Neural cell (in vitro differentiated cells): Measurements from ENCODE around the gene UBN2.

Experiments used
- CTCF ChIP-seq: fragments of 450-650 bp; IDR thresholded peaks from 2 replicates; pipeline ENCODE4 v1.5.1; 2014; ENCODE audit warnings: antibody characterized with exemption, mild to moderate bottlenecking, moderate library complexity; ENCODE audit not compliant: poor library complexity, severe bottlenecking
- EZH2 ChIP-seq: fragments of 200-600, 300-800 bp; shearing (Covaris generic), sonication (generic); IDR thresholded peaks from 2 replicates; pipeline ENCODE4 v1.6.1; 2014; ENCODE audit warnings: antibody characterized with exemption, low read length, borderline replicate concordance, mild to moderate bottlenecking; ENCODE audit not compliant: insufficient read depth, poor library complexity, severe bottlenecking
- MXI1 ChIP-seq: fragments of 450-650 bp; conservative IDR thresholded peaks from 2 replicates; pipeline ENCODE4 v1.6.1; 2014; ENCODE audit warnings: antibody characterized with exemption, mild to moderate bottlenecking; ENCODE audit not compliant: poor library complexity, severe bottlenecking
- POLR2AphosphoS5 ChIP-seq: IDR thresholded peaks from 2 replicates; pipeline ENCODE4 v1.6.1; 2012
- RAD21 ChIP-seq: fragments of 450-650 bp; conservative IDR thresholded peaks from 2 replicates; pipeline ENCODE4 v1.6.1; 2014; ENCODE audit warnings: antibody characterized with exemption, mild to moderate bottlenecking, moderate library complexity
- REST ChIP-seq: IDR thresholded peaks from 2 replicates; pipeline ENCODE4 v1.6.1; 2012; ENCODE audit warnings: borderline replicate concordance
- SMC3 ChIP-seq: fragments of 450-650 bp; conservative IDR thresholded peaks from 2 replicates; pipeline ENCODE4 v1.6.1; 2014; ENCODE audit warnings: antibody characterized with exemption, mild to moderate bottlenecking, moderate library complexity; ENCODE audit not compliant: poor library complexity
- TAF1 ChIP-seq: IDR thresholded peaks from 2 replicates; pipeline ENCODE4 v1.6.1; 2012; ENCODE audit warnings: low read depth

DNA sequence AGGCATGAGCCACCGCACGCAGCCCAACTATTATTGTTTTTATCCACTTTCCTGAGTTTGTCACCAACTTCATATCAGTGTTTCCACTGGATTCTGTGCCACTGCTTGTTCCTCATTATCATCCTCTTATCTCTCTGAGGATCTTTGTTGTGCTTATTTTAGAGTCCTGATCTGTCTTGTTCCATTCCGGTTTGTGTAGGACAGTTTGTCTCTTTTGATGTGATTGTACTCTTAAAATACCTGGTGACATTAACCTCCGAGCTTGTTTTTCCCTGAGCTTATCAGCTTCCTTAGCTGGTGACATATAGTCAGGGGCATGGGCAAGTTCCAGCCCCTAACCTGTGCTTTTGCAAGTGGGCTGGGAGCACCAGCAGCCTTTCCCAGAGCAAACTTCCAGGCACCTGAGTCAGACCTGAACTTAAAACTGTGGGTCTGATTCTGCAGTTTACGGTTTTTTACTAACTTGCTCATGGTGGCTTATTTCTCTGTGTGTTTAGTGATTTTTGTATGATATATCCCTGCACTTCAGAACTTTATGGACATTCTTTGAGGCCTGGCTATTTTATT is 87.0 kb downstream of the UBN2 start:
- no peak for TF ChIP-seq RAD21
- TF ChIP-seq MXI1: no peak
- TF ChIP-seq POLR2AphosphoS5: no peak
- no peak for TF ChIP-seq CTCF
- TF ChIP-seq REST: no peak
- no peak for TF ChIP-seq EZH2
- no peak for TF ChIP-seq SMC3
- TF ChIP-seq TAF1: no peak
